AG08395 (cell line): ENCODE results near the gene FYCO1.

ENCODE experiments used
- DNase-seq: peaks from one replicate; pipeline ENCODE4 v3.0.0; 2012; ENCODE audit warnings: mixed read lengths, low spot score

Gene FYCO1

DNA sequence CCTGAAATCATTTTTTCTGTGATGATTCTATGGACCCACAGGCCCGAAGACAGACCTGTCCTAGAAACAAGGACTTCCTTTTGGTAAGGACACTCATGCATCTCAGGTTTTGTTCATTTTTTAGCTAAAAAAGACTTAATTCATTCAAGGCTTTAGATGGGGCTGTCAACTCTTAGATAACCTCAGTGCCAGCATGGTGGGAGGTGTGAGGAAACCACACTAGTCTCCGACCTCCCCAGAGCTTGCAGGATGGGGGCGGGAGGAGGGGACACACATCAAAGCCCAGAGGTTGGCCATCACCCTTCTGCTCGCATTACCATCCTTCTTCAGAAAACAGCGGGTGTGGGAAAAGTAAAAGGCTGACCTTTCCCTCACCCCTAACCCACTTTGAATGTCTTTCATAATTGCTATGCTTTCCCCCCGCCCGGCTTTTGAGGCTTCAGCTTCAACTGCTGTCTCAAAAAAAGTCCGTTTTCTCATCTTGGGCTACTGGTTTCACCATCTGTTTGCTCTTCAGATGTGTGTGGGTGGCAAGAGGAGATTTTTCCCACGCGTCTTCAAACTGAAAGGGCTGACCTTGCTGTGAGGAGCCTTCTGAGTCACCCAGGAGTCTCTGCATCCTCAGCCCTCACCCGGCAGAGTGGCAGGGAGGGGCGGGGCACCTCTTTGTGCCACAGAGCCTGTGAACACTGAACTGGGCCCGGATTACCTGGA is 79.9 kb downstream of the FYCO1 start:
- DNase-seq = peak; percentile 92

DNA sequence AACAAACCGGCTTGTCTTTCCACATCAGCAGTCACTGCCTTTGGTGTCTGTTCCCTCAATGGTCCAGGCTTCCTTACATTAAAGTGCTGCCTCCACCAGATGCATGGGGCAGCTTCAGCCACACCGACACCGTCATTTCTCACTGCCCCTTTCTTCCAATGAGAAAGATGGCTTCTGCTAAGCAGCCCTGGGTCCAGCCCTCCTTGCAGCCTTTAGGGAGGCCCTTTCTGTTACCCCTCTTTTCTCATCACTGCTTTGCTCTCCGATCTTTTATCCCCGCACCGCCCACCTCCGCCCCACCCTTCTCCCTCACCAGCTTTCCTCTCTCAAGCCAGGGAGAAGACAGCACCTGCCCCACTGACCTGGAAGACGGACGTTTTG is 80.6 kb downstream of the FYCO1 start:
- DNase-seq = no peak

DNA sequence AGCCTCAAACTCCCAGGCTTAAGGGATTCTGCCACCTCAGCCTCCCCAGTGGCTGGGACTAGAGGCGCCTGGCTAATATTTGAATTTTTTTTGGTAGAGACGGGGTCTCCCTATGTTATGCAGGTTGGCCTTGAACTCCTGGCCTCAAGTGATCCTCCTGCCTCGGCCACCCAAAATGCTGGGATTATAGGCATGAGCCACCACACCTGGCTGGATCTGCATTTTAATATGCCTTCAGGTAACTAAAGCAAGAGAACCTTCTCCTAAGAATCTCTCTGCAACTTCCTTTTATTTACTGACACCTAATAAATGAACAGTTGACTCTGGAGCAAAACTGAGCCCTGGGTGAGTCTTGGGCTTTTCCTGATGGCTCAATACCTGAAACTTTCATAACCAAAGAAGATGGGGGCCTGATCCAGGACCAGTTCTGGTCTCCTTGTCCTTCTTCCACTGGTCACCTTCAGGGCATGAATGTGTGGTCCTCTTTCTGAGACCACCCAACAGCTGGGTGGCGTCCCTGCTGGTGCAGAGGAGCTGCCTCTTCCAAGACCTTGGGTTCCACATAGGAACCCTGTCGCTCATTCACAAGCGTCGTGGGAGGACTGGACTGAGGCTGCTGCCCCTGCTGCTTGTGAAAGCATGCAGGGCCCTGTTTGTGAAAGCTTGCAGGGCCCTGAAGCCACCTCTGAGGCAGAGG is 81.1 kb downstream of the FYCO1 start:
- DNase-seq = no peak

DNA sequence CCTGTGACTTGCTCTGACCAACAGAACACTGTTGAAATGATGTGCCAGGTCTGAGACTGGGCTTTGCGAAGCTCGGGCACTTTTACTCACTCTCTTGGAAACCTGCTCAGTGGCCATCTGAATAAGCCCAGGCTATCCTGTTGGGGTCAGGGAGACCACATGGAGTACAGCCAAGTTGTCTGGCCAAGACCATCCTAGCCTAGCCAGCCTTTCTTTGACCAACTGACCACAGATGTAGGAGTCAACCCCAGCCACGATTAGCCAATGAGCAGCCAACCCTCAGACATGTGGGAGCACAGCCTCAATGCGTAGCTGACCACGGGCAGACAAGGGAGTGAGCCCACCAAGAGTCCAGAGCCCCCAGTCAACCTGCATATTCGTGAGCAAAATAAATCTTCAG is 83.2 kb downstream of the FYCO1 start:
- DNase-seq = no peak

DNA sequence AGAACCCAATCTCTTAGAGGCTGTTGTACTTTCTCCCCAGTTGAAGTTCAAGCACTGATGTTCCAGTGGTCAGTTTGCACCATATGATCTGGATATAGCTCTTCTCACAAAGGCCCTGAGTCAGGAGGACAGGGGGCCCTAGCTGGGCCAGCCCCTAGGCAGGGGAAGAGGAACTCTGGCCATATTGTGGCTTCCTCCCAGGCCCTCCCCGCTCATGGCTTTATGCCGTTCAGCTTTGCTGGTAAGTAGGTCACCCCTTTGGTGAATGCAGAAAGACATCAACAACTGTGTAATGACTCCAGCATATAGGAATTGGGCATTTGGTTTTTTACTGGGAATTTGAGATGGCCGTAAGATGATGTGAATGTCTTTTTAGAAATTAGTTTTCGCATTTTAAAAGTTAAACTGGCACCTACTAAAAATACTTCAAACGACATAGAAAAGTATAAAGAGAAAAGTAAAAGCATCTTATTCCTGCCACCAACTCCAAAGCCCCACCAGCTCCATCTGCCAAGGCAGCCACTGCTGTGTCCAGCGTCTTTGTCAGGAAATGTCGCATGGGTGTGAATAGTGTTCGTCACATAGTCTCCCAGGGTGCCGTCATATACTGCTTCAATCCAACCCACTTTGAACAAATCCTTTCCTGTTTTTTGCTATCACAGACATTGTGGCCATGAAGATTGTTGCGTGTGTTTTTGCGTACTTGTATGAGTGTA is 84.0 kb downstream of the FYCO1 start:
- no peak for DNase-seq

DNA sequence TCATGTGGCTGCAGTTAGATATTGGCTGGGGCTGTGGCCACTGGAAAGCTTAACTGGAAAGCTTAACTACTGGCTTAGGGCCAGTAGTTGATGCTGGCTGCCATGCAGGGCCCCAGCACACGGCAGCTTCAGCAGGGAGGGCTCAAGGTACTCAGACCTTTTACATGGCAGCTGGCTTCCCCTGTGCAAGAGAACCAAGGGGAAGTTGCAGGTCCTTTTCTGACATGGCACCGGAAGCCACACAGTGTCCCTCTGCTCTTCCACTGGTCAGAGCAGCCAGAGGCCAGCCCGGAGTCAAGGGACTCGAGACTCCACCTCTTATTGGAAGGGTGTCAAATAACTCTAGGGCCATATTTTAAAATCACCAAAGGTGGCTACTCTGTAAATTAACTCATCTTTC is 84.7 kb downstream of the FYCO1 start:
- no peak for DNase-seq

DNA sequence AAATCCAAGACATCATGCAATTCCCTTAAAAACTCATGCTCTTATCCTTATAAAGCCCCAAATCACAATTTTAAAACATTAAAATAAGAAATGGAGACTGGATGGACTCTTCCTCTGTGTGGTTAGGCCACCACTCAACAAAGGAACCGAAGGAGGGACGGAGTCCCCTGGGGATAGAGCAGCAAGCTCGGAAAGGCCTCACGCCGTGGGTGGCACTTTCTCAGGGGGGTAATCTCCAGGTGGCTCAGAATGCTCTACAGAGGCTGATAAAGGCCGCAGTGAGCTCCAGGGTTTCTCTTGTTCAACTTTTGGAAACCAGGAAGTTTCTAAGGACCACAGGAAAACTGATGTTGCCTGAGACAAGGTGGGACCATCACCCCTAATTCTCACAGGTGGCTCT is 86.1 kb downstream of the FYCO1 start:
- DNase-seq = no peak

DNA sequence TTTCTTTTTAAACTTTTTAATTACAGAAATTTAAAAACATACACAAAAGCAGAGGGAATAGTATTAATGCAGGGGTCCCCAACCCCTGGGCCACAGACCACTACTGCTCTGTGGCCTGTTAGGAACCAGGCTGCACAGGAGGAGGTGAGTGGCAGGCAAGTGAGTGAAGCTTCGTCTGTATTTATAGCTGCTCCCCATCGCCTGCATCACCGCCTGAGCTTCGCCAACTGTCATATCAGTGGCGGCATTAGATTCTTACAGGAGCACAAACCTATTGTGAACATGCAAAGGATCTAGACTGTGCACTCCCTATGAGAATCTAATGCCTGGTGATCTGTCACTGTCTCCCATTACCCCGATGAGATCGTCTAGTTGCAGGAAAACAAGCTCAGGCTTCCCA is 86.9 kb downstream of the FYCO1 start:
- DNase-seq = no peak

DNA sequence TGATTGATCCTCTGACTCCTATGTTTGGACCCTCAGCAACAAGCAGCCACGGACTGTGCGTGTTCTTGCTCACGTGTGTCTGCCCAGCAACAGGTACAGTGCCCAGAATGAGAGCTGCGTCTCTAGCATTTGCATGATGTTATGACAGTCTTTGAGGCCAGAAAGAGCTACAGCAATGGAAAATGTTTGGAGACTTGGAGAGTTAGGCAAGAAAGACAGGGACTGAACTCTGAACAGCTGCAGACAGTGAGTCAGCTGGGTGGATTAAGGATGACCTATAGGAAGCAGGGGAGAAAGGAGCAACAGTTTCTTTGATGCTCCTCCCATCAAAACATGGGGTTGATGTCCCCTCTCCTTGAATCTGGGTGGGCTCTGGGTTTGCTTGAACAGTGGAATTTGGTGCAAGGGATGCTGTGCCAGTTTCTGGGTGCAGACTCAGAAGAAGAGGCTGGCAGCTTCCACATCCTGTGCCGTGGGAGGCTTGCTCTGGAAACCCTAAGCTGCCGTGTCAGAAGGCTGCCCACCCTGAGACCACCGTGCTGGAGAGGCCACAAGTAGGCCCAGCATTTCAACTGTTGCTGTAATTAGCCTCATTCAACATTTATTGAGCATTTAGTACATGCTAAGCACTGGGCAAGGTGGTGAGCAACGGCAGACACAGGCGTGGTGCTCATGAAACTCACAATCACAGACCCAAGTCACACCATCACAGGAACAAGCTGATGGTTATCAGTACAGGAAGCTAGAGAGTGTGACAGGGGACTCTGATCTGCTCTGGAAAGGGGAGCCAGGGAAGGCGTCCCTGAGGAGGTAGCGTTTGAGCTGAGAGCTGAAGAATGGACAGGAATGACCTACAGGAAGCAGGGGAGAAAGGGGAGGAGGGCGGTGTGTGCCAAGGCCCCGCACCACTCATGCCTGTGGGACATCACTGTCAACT is 87.6 kb downstream of the FYCO1 start:
- DNase-seq = peak; percentile 74

DNA sequence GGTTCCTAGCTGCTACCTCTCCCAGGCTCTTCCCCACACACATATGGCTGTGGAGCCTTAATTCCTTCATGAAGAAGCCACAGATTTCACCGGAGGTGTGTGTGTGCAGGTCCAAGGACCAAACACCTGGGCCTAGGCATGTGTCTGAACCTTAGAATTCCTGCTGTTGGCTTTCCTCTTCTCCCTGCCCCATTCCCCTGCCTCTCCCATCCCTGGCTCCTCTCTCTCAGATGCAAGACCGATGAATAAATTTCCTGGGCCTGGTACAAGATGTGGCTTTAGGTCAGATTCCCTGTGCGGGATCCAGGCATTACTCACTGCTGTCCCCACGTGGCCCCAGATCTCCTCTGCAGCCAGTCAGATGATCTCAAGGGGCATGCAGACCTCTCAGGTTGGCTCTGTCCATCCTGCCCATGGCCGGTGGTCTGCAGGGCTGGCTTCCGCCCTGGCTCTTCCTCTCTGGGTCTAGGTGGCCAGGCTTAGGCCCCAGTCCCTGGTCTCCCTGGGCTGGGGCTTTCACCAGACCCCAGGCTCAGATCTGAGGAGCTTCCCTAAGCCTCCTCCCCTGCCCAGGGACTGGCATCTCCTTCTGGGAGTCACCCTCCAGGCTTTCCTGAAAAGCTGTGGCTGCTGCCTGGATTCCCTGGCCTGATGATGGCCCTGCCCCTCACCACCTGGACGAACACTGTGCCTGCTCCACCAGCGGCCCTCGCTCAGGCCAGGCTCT is 88.8 kb downstream of the FYCO1 start:
- peak; percentile 74 for DNase-seq

DNA sequence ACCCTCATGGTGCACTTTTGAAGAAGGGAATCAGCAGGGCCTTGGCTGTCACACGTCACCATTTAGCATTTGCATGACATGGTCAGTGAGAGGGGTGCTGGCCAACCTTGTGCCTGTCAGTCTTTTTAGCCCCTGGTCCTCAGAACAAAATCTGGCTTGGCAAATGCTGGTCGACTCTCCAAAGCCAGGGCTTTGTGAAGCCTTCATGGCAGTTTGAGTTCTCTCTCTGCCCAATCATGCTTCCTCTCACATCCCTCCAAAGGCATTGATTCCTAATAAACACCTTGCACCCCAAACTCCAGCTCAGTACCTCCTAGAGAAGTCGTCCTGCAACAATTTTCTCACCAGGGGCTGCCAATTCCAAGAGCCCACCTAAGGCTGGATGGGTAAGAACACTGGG is 89.9 kb downstream of the FYCO1 start:
- DNase-seq = no peak

DNA sequence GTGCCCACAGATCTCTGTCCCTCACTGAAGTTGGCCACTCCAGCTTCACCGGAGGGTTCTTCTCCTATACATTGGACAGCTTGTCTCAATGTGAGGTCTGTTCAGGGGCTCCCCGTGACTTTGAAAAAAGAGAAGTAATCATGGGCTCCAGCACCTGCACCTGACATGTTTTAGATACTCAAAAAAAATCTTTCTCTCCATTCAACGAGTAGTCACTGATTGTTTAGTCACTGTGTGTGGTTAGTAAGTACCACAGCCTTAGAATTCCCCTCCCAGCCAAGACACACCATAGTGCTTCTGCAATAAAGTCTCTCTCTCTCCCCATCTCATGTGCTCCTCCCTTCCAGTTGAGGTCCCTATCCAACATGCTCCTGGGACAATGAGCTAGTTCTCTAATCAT is 90.7 kb downstream of the FYCO1 start:
- no peak for DNase-seq

DNA sequence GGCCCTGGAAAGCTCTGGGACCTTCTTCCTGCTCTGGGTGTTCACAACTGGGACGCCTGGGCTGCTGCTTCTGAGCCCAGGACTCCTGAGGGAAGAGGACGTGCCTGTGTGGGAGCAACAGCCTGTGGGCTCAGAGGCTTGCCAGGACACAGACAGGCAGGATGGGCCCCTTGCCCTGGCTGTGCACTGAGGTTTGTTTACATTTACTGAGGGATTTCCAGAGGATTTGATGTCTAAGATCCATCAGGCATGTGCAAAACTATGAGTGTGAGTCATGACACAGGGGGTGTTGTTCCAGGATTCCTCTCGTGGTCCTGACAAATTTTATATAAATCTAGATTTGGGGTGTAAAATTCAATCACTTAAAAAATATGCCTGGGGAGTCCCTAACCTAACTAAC is 98.7 kb downstream of the FYCO1 start:
- DNase-seq = no peak

DNA sequence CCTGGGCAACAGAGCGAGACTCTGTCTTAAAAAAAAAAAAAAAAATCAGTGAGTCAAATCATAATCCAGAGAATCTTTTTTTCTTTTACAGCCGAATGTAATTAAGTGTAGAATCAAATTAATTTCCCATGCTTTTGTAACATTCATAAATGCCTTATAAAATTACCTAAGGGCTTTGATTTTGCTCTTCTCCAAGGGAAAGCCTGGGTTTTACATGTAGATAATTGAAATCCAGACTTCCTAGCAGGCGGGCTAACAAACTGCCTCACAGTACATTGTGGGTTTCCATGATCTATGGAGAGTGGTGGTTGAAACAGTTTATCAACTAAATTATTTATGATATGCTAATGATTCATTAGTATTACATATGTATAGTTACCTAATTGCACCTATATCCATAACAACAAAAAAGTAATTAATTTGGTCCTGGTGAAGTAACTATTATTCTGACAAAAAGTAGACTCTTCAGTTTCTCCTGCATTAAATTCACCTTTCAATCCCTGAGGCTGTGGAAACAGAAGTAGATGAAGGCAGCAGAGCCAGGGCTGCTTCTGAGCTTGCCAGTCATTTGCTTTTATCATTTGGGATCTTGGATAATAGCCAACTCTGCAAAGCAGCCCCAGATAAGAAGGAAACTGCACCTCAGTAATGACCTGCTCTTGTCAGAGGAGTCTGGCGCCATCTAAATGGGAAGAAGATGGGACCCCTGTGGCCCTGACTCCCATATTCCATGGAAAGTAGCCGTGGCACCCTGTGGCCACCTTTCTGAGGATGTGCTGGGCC is 99.7 kb downstream of the FYCO1 start:
- DNase-seq = no peak

DNA sequence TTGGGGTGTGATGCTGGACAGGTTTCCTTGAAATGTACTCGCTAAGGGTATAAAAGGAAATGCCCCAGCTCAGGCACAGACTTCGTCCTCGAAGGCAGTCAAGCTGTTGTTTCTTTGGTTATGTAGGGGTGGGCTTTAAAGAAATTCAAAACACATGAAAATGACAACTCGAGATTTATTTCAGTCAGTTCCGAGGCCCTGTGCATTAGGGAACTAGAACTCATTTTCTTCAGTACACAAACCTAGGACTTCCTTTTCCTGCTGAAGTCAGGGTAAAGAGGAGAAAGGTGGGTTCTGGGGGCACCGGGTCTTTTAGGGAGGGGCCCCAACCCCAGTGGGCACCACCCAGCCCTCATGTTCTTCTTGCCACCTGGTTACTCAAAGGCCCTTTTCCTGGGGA is 101.6 kb downstream of the FYCO1 start:
- no peak for DNase-seq

DNA sequence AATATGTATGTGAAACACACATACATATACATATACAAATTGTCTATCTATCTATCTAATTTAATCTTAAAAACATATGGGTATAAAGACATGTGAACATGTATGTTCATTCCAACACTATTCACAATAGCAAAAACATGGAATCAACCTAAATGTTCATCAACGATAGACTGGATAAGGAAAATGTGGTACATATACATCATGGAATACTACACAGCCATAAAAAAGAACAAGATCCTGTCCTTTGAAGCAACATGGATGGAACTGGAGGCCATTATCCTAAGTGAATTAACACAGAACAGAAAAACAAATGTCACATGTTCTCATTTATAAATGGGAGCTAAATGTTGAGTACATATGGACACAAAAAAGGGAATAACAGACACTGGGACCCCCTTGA is 103.5 kb downstream of the FYCO1 start:
- DNase-seq = no peak

DNA sequence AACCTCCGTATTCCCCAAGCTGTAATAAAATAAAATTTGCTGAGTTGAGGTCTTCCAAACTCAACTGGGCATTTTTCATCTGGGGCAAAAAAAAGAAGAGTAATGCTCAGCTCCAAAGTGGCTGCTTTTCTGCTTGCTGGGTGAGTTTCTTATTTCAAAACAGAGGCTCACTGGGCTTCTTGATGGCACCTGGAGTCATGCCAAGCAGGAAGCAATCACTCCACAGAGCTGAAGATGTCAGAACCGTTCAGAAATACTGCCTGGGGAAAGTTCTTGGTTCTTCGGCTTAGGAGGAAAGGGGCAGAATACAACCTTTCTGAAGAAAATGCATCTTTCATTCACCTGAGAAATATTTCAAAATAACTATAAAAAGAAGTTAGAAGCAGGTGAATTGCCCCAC is 105.2 kb downstream of the FYCO1 start:
- no peak for DNase-seq

DNA sequence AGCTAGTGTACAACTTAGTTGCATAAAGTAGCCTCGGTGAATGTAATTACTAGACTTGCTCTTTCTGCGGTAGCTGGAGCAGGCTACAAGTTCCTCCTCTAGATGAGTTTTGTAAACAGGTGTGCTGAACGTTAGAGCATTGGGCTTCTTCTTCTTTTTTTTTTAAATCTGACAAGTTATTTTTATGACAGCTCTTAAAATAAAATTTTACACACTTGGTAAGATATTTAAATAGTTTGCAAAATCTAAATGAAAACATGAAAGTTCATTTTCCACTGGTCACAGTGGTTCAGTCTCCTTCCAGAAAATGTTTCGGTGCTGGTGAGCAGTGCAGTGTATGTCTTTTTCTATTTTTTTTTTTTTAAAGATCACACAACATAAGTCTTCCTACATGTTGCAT is 106.3 kb downstream of the FYCO1 start:
- DNase-seq = no peak

DNA sequence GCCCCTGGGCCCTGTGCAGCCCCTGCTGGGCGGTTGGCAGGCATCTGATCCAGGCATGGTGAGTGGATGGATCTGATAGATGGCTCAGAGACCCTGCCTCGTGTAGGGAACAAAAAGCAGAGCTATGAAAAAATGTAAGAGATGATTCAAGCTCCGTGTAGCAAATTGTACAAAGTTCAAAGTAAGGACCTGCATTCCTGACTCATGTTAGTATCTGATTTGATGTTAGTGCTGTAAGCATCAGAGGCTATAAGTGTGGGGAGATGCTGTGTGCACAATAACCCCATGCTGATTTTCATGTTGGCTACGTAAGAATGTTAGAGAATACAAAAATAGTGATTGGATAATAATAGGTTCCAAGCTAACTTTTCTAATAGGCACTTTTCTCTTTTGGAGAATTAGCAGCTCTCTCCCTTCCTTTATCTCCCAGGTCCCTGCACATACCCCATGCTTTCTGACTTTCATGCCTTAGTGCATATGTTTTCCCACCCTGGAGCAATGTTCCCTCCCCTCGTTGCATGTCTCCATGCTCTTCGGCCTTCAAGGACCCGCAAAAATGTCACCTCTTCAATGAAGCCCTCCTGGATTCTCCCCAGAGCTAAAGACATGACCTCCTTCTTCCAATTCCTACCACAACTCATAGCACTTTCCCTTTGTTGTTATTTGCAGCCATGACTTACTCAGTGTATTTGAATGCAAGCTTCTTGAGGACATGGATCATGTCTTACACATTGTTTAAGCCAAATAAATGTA is 107.7 kb downstream of the FYCO1 start:
- DNase-seq = no peak

DNA sequence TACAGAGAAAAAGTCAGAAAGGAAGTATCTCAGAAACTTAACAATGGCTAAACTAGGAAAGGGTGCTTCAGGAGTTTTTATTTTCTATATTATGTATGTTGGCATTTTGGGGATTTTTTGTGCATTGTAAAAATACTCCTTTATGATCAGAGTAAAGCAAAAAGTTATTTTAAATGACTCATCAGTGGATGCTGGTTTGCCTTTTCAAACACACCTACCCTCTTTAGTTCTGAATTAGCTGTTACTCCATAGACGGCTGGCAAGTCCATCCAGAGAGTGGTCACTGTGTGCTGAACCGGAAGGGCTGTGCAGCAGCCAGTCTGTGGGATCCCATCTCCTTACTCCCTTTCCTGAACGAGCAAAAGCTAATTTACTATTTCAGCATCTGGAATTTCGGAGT is 108.3 kb downstream of the FYCO1 start:
- DNase-seq = no peak
